IgD-negative memory B cell (primary cell): Measurements from ENCODE around the gene TBX5. TPM values are rescaled to one million over a fixed set of nuclear protein-coding genes. Genes with fewer than 3 reads are reported as not detected.
A peak's percentile ranks its signal among the peaks of the same experiment; 100 is the strongest.

ENCODE experiments used
- H3K27ac Mint-ChIP-seq, 3 donors: one replicate each; pipeline ENCODE4 v1.8.0; 2020 to 2022; ENCODE audit warnings: mild to moderate bottlenecking in 3 of 3, mixed read lengths in 3 of 3, moderate library complexity in 1 of 3
- H3K27me3 Mint-ChIP-seq: one replicate; pipeline ENCODE4 v1.8.0; 2021; ENCODE audit warnings: mixed read lengths
- H3K36me3 Mint-ChIP-seq: one replicate; pipeline ENCODE4 v1.8.0; 2020; ENCODE audit warnings: mild to moderate bottlenecking, mixed read lengths
- H3K4me1 Mint-ChIP-seq, 3 donors: one replicate each; pipeline ENCODE4 v1.8.0; 2020 to 2022; ENCODE audit warnings: mixed read lengths in 3 of 3, mild to moderate bottlenecking in 1 of 3
- H3K4me3 Mint-ChIP-seq, 4 donors: one replicate each; pipeline ENCODE4 v1.8.0; 2020 to 2022; ENCODE audit warnings: mild to moderate bottlenecking in 4 of 4, mixed read lengths in 4 of 4, moderate library complexity in 3 of 4
- H3K9me3 Mint-ChIP-seq, 3 donors: one replicate each; pipeline ENCODE4 v1.8.0; 2020 to 2021; ENCODE audit warnings: mixed read lengths in 3 of 3, mild to moderate bottlenecking in 1 of 3
- polyA plus RNA-seq: library from polyadenylated mRNA; unstranded; fragments of 300-500 nt; fragmentation: Illumina TruSeq; gene quantifications from one replicate; pipeline ENCODE4 v1.2.3, GENCODE V29; 2021

The TBX5 gene
- polyA plus RNA-seq, 1 donor from 2014 or later, result not detected

DNA sequence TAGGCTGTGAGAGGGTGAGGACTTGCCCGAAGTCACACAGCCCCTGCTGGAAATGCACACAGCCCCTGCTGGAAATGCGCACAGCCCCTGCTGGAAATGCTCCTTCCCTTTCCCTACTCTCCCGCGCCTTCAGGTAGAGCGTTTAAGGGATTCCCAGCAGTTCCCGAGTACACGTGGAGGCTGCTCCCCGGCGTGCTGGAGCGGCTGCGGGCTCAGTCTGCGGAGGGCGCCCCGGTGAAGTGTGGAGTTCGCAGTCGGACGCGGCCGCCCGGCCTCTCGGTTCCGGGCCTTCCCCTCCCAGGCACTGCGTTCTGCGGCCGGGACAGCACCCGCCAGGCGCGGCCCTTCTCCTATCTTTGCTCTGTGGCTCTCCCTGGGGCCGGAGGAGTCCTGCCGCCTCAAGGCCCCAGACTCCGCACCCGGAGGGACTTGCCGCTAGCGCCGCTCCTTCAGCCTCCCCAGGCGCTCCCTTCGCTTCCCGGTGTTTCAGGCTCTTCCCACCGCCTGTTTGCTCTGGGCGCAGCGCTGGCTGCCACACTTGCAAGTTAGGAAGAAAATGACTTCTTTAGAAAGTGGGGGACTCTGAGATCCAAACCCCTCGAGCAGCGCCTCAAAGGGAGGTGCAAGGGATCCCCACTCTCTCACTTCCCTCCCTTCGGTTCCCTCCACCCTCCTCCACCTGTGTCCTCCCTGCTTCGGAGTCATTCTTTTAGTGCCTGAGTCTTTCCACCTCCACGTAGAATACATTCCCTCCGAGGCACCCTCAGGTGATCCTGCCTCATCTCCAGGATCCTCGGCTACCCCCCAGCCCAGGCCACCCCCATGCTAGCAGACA, 8.3 kb upstream of the TBX5 start:
- Mint-ChIP-seq H3K9me3 (peaks cover 2 to 4% (median 3%) of the 10 kb centered on the region in 3 donors), H3K4me1 (peaks cover 0 to 8% (median 0%) of the 10 kb centered on the region in 3 donors), H3K36me3 (no peaks in the 10 kb centered on the region), H3K4me3 (no peak overlapping the region), H3K27ac (no peak overlapping the region), H3K27me3 (peaks cover 58% of the 10 kb centered on the region)

DNA sequence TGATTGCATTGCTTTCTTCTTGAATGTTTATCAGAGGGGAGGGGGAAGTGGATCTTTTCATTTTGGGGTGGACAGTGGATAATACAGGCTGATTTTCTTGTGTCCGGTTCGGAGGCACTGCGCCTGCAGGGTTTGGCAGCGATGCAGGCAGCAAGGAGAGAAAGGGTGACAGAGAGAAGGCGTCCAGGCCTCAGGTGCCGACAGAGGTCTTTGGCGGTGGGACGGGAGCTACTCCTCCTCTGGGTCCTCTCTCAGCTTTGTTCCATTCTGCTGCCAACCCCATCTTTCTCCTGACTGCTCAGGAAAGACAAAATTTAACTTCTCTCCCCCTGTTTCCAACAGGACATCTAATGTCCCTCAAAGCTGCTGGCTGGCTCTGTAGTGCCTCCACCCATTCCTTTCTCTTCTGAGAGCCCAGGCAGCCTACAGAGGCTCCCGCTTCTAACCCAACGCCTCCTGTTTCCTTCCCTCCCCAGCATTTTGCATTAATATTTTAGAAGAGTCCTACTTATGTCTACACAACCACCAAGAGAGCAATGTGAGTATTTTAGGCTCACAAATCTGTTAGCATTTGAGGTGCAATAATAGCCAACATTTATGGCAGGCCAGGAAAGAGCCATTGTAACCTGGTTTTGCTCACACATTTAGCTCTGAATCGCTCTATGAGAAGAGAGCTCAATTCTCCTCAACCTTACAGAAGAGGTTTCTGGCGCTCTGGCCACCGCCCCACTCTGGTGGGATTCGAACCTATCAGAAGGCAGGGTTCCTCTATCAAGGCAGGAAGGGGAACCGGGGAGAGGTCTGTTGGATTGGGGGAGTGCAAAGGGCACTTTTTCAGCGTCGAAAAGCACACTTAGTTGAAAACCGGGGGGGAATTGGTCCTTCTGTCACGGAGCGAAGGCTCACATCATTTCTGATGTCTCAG, 7.1 kb upstream of the TBX5 start:
- Mint-ChIP-seq H3K27me3 (peaks cover 66% of the 10 kb centered on the region), H3K4me1 (peaks cover 0 to 10% (median 0%) of the 10 kb centered on the region in 3 donors), H3K4me3 (no peak overlapping the region), H3K36me3 (no peaks in the 10 kb centered on the region), H3K9me3 (peaks cover 0 to 4% (median 2%) of the 10 kb centered on the region in 3 donors), H3K27ac (peak overlapping the region in 1 of 3 donors; percentile 17)

GRCh38 chr12:114412307-114412706, 6.4 kb upstream of the TBX5 start:
- Mint-ChIP-seq H3K27me3 (peaks cover 72% of the 10 kb centered on the region), H3K36me3 (no peaks in the 10 kb centered on the region), H3K27ac (no peak overlapping the region), H3K4me3 (no peak overlapping the region), H3K4me1 (peaks cover 0 to 10% (median 0%) of the 10 kb centered on the region in 3 donors), H3K9me3 (peaks cover 0 to 4% (median 2%) of the 10 kb centered on the region in 3 donors)

- Mint-ChIP-seq H3K9me3 (peaks cover 0 to 4% (median 2%) of the 10 kb centered on the region in 3 donors), H3K4me1 (peaks cover 0 to 10% (median 2%) of the 10 kb centered on the region in 3 donors), H3K4me3 (no peak overlapping the region)
Observed at GRCh38 chr12:114411071-114411837, 5.3 kb upstream of the TBX5 start.

GRCh38 chr12:114409852-114410600, 4.1 kb upstream of the TBX5 start:
- H3K27me3 Mint-ChIP-seq, result peaks cover 81% of the 10 kb centered on the region
- H3K4me3 Mint-ChIP-seq, result peak overlapping the region in 1 of 4 donors; percentile 73

More at GRCh38 chr12:114411071-114411837, 5.3 kb upstream of the TBX5 start:
- H3K27me3 Mint-ChIP-seq, result peaks cover 79% of the 10 kb centered on the region
- no peak overlapping the region for H3K27ac Mint-ChIP-seq
- H3K36me3 Mint-ChIP-seq, result no peaks in the 10 kb centered on the region

DNA sequence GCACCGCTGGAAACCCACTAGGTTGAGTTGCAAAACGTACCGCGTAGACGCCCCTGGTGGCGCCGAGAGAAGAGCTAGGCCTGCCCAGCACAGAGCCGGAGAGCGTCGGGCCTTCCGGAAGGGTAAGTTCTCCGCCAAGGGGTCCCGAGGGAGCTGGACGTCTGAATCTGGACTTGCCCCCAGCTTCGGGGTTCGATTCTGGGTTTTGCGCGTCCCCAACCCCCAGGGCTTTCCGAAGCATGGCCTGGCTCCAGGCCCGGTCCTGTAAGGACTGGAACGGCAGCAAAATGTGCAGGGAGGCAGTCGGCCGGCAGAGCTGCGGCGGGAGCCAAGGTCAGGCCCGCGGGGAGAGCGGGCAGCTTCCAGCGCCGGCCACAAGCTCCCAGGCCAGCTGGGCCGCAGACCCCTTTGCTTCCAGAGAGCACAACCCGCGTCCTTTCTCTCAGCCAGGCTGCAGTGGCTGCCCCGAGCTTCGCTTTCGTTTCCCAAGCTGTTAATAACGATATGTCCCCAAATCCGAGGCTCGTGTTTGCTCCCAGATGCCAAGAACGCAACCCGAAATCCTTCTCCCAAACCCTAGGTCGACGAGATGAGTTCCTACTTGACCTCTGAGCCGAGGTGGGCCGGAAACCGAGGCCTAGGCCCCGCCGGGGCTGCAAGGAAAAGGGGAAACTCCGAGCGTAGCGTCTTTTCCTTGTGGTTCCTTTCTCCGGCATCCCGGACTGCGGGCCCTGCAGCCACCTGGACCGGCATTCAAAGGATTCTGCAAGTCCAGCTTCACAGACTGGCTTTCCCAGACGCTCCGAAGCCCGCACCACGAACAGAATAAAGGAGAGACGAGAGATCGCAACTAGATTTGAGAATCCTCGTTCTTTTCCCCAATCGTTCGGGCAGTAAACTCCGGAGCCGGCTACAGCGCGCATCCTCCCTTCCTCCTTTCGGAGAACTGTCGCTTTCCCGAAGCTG, 3.2 kb upstream of the TBX5 start:
- Mint-ChIP-seq H3K9me3 (no peaks in the 10 kb centered on the region), H3K4me3 (peak overlapping the region in 2 of 4 donors; percentile 41 to 81), H3K27ac (peak overlapping the region in 2 of 3 donors; percentile 63 to 71), H3K27me3 (peaks cover 80% of the 10 kb centered on the region), H3K4me1 (peaks cover 0 to 10% (median 2%) of the 10 kb centered on the region in 3 donors), H3K36me3 (no peaks in the 10 kb centered on the region)

More at GRCh38 chr12:114409852-114410600, 4.1 kb upstream of the TBX5 start:
- Mint-ChIP-seq H3K36me3 (no peaks in the 10 kb centered on the region), H3K9me3 (peaks cover 0 to 2% (median under 1%) of the 10 kb centered on the region in 3 donors), H3K4me1 (peaks cover 0 to 8% (median 2%) of the 10 kb centered on the region in 3 donors), H3K27ac (no peak overlapping the region)

GRCh38 chr12:114408471-114408885, 2.5 kb upstream of the TBX5 start:
- Mint-ChIP-seq H3K36me3 (no peaks in the 10 kb centered on the region), H3K27ac (peak overlapping the region in 2 of 3 donors; percentile 63 to 71), H3K4me3 (peak overlapping the region in 2 of 4 donors; percentile 41 to 81), H3K27me3 (peaks cover 86% of the 10 kb centered on the region), H3K9me3 (no peaks in the 10 kb centered on the region), H3K4me1 (peaks cover 0 to 10% (median 2%) of the 10 kb centered on the region in 3 donors)

GRCh38 chr12:114407842-114408411, 2.0 kb upstream of the TBX5 start:
- peaks cover 0 to 2% (median 0%) of the 10 kb centered on the region in 3 donors for H3K9me3 Mint-ChIP-seq
- peaks cover 0 to 10% (median 2%) of the 10 kb centered on the region in 3 donors for H3K4me1 Mint-ChIP-seq
- peaks cover 84% of the 10 kb centered on the region for H3K27me3 Mint-ChIP-seq
- no peak overlapping the region for H3K27ac Mint-ChIP-seq
- H3K36me3 Mint-ChIP-seq, result no peaks in the 10 kb centered on the region
- H3K4me3 Mint-ChIP-seq, result no peak overlapping the region

DNA sequence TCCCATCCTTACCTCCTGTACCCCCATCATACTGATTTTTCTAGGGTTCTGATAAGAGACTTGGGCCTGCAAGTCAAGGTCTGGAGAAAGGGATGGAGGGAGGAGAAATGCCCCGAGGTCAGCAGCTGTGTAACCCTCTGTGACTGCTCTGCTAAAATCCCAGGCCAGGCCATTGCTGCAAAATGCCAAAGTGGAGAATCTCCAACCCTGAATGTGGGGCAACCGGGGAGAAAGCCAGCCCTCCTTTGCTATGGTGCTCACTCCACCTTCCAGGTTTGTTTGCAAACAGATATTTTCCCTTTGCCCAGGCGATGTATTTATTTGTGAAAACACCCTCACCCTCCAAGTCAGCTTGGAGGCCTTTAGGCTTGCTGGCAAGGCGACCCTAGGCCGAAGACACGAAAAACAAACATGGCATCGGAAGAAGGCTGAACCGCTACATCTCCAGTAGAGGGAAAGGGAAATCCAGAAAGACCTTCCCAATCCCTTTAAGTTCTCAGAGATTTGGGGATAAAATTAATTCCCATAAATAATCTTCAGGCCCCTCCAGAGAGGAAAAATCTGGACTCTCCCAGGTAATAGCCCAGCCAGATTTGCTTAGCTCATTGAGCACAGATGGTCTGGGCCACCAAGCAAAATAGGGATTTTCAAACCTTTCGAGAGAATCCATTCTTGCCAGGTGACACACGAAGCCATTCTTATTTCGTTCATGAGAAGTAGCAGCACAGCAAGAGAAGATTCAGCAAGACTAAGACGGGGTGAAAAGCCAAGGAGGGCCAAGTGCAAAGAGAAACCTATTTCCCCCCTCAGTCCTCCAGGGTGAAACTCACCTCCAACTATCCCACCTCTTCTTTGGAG, 1.3 kb upstream of the TBX5 start:
- Mint-ChIP-seq H3K36me3 (no peaks in the 10 kb centered on the region), H3K9me3 (peaks cover 0 to 2% (median 0%) of the 10 kb centered on the region in 3 donors), H3K4me3 (no peak overlapping the region), H3K27me3 (peaks cover 83% of the 10 kb centered on the region), H3K27ac (no peak overlapping the region), H3K4me1 (peaks cover 0 to 10% (median 2%) of the 10 kb centered on the region in 3 donors)

DNA sequence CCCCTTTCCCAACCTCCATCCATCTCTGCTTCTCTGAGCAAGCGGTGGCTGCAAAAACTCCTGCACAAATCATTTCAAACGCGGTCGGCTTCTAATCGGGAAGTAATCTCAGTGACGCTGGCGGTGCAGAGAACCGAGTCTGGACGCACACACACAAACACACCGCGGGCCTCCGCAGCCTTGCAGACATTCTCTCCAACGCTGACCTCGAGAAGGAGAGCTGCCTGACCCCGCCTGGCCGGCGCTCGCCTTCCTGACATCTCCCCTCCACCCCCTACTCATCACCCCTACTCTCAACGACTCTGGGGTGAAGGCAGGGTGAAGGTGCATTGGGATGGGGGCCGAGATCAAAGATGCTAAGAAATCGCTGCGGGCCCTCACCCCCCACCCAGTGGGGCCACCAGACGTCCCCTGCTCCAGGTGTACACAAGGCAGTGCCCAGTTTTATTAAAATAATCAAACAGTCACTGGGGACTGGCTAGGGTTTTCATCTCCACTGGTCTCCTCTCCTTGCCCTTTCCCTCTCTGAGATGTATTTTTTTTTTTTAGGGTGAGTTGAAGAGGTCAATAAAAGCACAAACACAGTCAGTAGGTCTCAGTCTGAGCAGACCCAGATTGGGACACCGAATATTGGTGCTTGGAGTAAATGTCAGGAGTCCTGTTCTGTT, 506 bp upstream of the TBX5 start:
- peaks cover 0 to 10% (median 2%) of the 10 kb centered on the region in 3 donors for H3K4me1 Mint-ChIP-seq
- peaks cover 0 to 2% (median 0%) of the 10 kb centered on the region in 3 donors for H3K9me3 Mint-ChIP-seq
- peak overlapping the region in 1 of 4 donors; percentile 63 for H3K4me3 Mint-ChIP-seq
- no peak overlapping the region for H3K27ac Mint-ChIP-seq
- H3K27me3 Mint-ChIP-seq, result peaks cover 78% of the 10 kb centered on the region
- no peaks in the 10 kb centered on the region for H3K36me3 Mint-ChIP-seq

DNA sequence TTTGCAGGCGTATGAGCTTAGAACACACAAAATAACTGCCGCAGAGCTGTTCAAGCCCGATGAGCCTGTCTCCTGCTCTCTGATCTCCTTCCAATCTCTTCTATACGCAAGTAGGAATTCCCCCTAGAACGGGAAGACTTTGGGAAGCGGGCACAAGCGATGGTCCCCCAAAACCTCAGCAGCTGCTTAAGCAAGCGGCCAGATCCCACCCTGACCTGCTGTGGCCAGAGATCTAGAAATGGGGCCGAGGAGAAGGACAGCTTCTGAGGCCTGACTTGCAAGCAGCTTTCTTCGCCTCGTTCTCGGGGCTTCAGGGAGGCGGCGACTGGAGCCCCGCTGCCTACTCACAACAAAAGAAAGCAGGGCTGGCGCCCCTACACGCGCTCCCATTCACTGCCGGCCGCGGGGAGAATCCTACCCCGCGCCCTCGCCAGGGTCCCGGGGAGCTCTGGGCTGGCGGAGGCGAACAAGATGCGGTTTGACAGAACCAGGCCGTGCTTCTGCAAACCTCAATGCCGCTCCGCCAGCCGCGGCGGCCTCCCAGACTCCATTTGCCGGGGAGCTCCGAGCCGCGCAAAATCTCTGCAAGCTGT, 922 bp downstream of the TBX5 start:
- Mint-ChIP-seq H3K9me3 (peaks cover 0 to 2% (median 0%) of the 10 kb centered on the region in 3 donors), H3K4me3 (no peak overlapping the region), H3K36me3 (no peaks in the 10 kb centered on the region), H3K27ac (no peak overlapping the region), H3K4me1 (peaks cover 0 to 7% (median 2%) of the 10 kb centered on the region in 3 donors), H3K27me3 (peaks cover 77% of the 10 kb centered on the region)
